GM21381 (cell line): ENCODE measurements around the gene LEKR1.
A peak's percentile ranks its signal among the peaks of the same experiment; 100 is the strongest.
"Not testable (repeated sequence)": the region's sequence is repeated elsewhere in the genome, so short reads cannot be mapped to it uniquely, and the experiment has no call there.

ENCODE experiments used
- ATAC-seq: cut with Tn5 transposase; IDR thresholded peaks from one replicate; pipeline ENCODE4 v1.9.1; 2021; ENCODE audit warnings: mild to moderate bottlenecking, moderate library complexity; ENCODE audit not compliant: unreplicated experiment

Gene LEKR1

GRCh38 chr3:156826144-156826895, at the start of gene LEKR1:
Gene LEKR1, plus strand, starts transcription at chr3:156826353. Its CDS starts 2,977 bp downstream, at chr3:156829330.
- peak; percentile 85 for ATAC-seq

- ATAC-seq, result no peak
Observed at GRCh38 chr3:156776871-156777270, 49.3 kb upstream of the LEKR1 start.

GRCh38 chr3:156781310-156782230, 44.6 kb upstream of the LEKR1 start:
- no peak for ATAC-seq

GRCh38 chr3:156782319-156782718, 43.8 kb upstream of the LEKR1 start:
- ATAC-seq, result no peak

GRCh38 chr3:156782921-156783320, 43.2 kb upstream of the LEKR1 start:
- no peak for ATAC-seq

- ATAC-seq, result no peak
Observed at GRCh38 chr3:156787001-156787400, 39.2 kb upstream of the LEKR1 start.

- ATAC-seq, result peak; percentile 64
Observed at GRCh38 chr3:156787926-156788663, 38.1 kb upstream of the LEKR1 start.

GRCh38 chr3:156788846-156789245, 37.3 kb upstream of the LEKR1 start:
- no peak for ATAC-seq

GRCh38 chr3:156790156-156790555, 36.0 kb upstream of the LEKR1 start:
- no peak for ATAC-seq

- ATAC-seq, result no peak
Observed at GRCh38 chr3:156792114-156792513, 34.0 kb upstream of the LEKR1 start.

- ATAC-seq, result no peak
Observed at GRCh38 chr3:156792536-156792935, 33.6 kb upstream of the LEKR1 start.

GRCh38 chr3:156792945-156793344, 33.2 kb upstream of the LEKR1 start:
- peak; percentile 59 for ATAC-seq

- no peak for ATAC-seq
Observed at GRCh38 chr3:156793400-156793799, 32.8 kb upstream of the LEKR1 start.

- no peak for ATAC-seq
Observed at GRCh38 chr3:156793851-156794250, 32.3 kb upstream of the LEKR1 start.

- ATAC-seq, result no peak
Observed at GRCh38 chr3:156795890-156796481, 30.2 kb upstream of the LEKR1 start.

- ATAC-seq, result no peak
Observed at GRCh38 chr3:156797368-156797767, 28.8 kb upstream of the LEKR1 start.

GRCh38 chr3:156800287-156800686, 25.9 kb upstream of the LEKR1 start:
- ATAC-seq, result not testable (repeated sequence)

GRCh38 chr3:156801746-156802145, 24.4 kb upstream of the LEKR1 start:
- no peak for ATAC-seq

GRCh38 chr3:156802821-156803606, 23.1 kb upstream of the LEKR1 start:
- ATAC-seq, result no peak
